ENCODE data around the gene ERBB3.

- TF ChIP-seq POLR2AphosphoS5 (IDR thresholded peaks at IDR 0.05; ENCODE audit: low read depth, low read length), result no peak
- no peak for TF ChIP-seq ZBTB33 (IDR thresholded peaks at IDR 0.05; ENCODE audit: borderline replicate concordance, low read depth)
- TF ChIP-seq CTCF (IDR thresholded peaks at IDR 0.05), result no peak
- no peak for TF ChIP-seq SMC3 (IDR thresholded peaks at IDR 0.05; ENCODE audit: low read depth, low read length)
These were observed 62.2 kb downstream of the ERBB3 start for GRCh38 chr12:56141946-56142784.

Measured in SK-N-SH (cell line).